GM23338 (cell line): ENCODE results near the gene TCEA2.

Source experiments
- EZH2phosphoT487 ChIP-seq: fragments of 200-600 bp; sonication (generic); IDR thresholded peaks from one replicate; pipeline ENCODE4 v1.8.1; 2018; ENCODE audit warnings: antibody characterized with exemption; ENCODE audit not compliant: unreplicated experiment
- TF ChIP-seq, protein P1 (sequence below), 2 experiments: fragments of 200-600 bp in 1 of 2; sonication (generic) in 1 of 2; conservative IDR thresholded peaks; 2 replicates each; pipeline versions ENCODE4 v1.5.1 to v1.6.1; 2016 to 2017; ENCODE audit warnings: antibody characterized with exemption in 2 of 2, low read depth in 2 of 2, mild to moderate bottlenecking in 2 of 2, moderate library complexity in 1 of 2
- TF ChIP-seq, protein P2 (sequence below): IDR thresholded peaks from one replicate; pipeline ENCODE4 v1.6.1; 2018; ENCODE audit warnings: antibody characterized with exemption; ENCODE audit not compliant: unreplicated experiment

DNA sequence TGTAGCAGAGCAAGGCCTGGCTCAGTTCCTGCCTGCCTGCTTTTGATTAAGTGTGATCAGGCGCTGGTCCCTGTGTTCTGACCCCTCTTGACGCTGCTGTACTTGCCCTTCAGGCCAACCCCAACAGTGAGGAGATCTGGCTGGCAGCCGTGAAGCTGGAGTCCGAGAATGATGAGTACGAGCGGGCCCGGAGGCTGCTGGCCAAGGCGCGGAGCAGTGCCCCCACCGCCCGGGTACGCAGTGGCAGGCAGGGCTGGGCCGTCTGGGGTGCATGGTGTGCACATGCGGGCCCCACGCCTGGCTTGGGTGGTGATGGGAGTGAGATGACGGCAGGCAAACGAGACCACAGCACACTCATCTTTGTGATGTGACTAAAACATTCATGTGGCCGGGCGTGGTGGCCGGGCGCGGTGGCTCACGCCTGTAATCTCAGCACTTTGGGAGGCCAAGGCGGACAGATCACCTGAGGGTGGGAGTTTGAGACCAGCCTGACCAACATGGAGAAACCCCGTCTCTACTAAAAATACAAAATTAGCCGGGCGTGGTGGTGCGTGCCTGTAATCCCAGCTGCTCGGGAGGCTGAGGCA, 37.1 kb upstream of the TCEA2 start:
- TF ChIP-seq, protein P1, sequence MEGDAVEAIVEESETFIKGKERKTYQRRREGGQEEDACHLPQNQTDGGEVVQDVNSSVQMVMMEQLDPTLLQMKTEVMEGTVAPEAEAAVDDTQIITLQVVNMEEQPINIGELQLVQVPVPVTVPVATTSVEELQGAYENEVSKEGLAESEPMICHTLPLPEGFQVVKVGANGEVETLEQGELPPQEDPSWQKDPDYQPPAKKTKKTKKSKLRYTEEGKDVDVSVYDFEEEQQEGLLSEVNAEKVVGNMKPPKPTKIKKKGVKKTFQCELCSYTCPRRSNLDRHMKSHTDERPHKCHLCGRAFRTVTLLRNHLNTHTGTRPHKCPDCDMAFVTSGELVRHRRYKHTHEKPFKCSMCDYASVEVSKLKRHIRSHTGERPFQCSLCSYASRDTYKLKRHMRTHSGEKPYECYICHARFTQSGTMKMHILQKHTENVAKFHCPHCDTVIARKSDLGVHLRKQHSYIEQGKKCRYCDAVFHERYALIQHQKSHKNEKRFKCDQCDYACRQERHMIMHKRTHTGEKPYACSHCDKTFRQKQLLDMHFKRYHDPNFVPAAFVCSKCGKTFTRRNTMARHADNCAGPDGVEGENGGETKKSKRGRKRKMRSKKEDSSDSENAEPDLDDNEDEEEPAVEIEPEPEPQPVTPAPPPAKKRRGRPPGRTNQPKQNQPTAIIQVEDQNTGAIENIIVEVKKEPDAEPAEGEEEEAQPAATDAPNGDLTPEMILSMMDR (conservative IDR thresholded peaks at IDR 0.05; ENCODE audit: low read depth in 2 of 2), result no peak
- TF ChIP-seq EZH2phosphoT487, result no peak
- TF ChIP-seq, protein P2, sequence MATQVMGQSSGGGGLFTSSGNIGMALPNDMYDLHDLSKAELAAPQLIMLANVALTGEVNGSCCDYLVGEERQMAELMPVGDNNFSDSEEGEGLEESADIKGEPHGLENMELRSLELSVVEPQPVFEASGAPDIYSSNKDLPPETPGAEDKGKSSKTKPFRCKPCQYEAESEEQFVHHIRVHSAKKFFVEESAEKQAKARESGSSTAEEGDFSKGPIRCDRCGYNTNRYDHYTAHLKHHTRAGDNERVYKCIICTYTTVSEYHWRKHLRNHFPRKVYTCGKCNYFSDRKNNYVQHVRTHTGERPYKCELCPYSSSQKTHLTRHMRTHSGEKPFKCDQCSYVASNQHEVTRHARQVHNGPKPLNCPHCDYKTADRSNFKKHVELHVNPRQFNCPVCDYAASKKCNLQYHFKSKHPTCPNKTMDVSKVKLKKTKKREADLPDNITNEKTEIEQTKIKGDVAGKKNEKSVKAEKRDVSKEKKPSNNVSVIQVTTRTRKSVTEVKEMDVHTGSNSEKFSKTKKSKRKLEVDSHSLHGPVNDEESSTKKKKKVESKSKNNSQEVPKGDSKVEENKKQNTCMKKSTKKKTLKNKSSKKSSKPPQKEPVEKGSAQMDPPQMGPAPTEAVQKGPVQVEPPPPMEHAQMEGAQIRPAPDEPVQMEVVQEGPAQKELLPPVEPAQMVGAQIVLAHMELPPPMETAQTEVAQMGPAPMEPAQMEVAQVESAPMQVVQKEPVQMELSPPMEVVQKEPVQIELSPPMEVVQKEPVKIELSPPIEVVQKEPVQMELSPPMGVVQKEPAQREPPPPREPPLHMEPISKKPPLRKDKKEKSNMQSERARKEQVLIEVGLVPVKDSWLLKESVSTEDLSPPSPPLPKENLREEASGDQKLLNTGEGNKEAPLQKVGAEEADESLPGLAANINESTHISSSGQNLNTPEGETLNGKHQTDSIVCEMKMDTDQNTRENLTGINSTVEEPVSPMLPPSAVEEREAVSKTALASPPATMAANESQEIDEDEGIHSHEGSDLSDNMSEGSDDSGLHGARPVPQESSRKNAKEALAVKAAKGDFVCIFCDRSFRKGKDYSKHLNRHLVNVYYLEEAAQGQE, result no peak
